ENCODE data around the gene C11orf16. TPM values are rescaled to one million over a fixed set of nuclear protein-coding genes. Genes with fewer than 3 reads are reported as not detected.

C11orf16 gene
- total RNA-seq, 1 experiment from 2014 or later = not detected

DNA sequence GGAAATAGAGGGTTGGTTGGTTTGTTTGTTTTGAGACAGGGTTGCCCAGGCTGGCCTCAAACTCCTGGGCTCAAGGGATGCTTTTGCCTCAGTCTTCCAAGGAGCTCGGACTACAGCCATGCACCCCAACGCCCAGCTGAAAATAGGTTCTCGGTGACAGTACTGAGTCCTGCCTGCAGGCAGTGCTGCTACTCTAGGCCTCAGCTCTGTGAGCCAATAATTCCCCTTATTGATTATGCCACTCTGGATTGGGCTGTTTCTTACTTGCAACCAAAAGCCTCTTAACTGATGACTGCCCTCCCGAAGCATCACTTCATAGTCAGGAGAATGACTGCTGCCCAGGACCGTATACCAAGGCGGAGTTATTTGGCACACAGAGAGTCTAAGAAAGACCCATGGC is 1.2 kb upstream of the C11orf16 start:
- H3K9me3 Mint-ChIP-seq (ENCODE audit: low read depth, unreplicated experiment) = no peaks in the 10 kb centered on the region

DNA sequence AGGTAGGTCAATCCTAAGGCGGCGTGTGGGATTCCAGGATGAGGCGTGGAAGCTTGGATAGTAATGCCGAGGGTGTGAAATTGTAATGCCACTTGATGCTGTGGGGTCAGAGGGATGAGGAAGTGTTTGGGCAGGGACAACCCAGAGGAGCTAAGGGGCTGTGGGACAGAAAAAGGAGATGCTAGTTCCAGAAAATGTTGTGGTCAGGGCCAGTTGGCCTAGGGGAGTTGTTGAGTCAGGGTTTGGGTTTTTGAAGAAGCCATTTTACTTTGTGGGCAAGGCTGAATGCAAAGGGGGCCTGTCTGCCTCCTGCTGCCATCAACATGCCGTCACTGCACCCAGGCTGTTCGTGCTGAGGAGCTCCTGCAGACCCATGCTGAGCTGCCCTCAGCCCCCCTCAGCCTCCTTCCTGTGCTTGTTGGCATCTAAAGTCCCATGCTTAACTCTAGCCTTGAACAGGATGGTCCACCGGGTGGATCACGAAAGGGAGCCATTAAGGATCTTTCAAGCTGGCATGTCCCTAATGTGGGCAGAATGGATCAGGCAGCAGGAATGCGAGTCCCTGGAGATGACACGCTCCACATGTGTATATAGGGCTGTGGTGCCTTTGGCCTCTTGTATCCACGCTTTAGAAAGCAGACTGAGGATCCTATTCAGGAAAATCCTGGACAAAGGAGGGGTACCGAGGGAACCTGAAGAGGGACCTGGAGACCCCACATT is 2.1 kb downstream of the C11orf16 start:
- no peak for DNase-seq
- CTCF ChIA-PET = interaction anchor here (0.5 kb wide), 1 partner anchor 567 kb away, joined by 4 read pairs; no protein-coding TSS in a partner anchor
- H3K9me3 Mint-ChIP-seq (ENCODE audit: low read depth, unreplicated experiment) = no peaks in the 10 kb centered on the region
- H3K27ac Mint-ChIP-seq (ENCODE audit: unreplicated experiment) = no peak overlapping the region
- BruUV-seq (replicated peaks) = no TSS peak
- TF ChIP-seq, protein P1, sequence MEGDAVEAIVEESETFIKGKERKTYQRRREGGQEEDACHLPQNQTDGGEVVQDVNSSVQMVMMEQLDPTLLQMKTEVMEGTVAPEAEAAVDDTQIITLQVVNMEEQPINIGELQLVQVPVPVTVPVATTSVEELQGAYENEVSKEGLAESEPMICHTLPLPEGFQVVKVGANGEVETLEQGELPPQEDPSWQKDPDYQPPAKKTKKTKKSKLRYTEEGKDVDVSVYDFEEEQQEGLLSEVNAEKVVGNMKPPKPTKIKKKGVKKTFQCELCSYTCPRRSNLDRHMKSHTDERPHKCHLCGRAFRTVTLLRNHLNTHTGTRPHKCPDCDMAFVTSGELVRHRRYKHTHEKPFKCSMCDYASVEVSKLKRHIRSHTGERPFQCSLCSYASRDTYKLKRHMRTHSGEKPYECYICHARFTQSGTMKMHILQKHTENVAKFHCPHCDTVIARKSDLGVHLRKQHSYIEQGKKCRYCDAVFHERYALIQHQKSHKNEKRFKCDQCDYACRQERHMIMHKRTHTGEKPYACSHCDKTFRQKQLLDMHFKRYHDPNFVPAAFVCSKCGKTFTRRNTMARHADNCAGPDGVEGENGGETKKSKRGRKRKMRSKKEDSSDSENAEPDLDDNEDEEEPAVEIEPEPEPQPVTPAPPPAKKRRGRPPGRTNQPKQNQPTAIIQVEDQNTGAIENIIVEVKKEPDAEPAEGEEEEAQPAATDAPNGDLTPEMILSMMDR (IDR thresholded peaks at IDR 0.05; ENCODE audit: unreplicated experiment) = no peak
- peaks cover 18% of the 10 kb centered on the region for H3K27me3 Mint-ChIP-seq (ENCODE audit: unreplicated experiment)
- H3K4me1 Mint-ChIP-seq (ENCODE audit: low read depth, unreplicated experiment) = peaks cover 16% of the 10 kb centered on the region
- H3K4me3 Mint-ChIP-seq (ENCODE audit: low read depth, unreplicated experiment) = no peak overlapping the region
- intact Hi-C loops (cut with micrococcal nuclease; ENCODE audit: unreplicated experiment) = no loop called here
- H3K36me3 Mint-ChIP-seq (ENCODE audit: insufficient read depth, unreplicated experiment) = no peaks in the 10 kb centered on the region

More for the DNA sequence above, 1.2 kb upstream of the C11orf16 start:
- no peak for DNase-seq
- no TSS peak for BruUV-seq (replicated peaks)
- H3K4me3 Mint-ChIP-seq (ENCODE audit: low read depth, unreplicated experiment) = no peak overlapping the region
- H3K36me3 Mint-ChIP-seq (ENCODE audit: insufficient read depth, unreplicated experiment) = no peaks in the 10 kb centered on the region
- intact Hi-C loops (cut with micrococcal nuclease; ENCODE audit: unreplicated experiment) = no loop called here
- peaks cover 17% of the 10 kb centered on the region for H3K4me1 Mint-ChIP-seq (ENCODE audit: low read depth, unreplicated experiment)
- peaks cover 19% of the 10 kb centered on the region for H3K27me3 Mint-ChIP-seq (ENCODE audit: unreplicated experiment)
- TF ChIP-seq, protein P1 (IDR thresholded peaks at IDR 0.05; ENCODE audit: unreplicated experiment) = no peak
- H3K27ac Mint-ChIP-seq (ENCODE audit: unreplicated experiment) = no peak overlapping the region
- CTCF ChIA-PET = no interaction called here

DNA sequence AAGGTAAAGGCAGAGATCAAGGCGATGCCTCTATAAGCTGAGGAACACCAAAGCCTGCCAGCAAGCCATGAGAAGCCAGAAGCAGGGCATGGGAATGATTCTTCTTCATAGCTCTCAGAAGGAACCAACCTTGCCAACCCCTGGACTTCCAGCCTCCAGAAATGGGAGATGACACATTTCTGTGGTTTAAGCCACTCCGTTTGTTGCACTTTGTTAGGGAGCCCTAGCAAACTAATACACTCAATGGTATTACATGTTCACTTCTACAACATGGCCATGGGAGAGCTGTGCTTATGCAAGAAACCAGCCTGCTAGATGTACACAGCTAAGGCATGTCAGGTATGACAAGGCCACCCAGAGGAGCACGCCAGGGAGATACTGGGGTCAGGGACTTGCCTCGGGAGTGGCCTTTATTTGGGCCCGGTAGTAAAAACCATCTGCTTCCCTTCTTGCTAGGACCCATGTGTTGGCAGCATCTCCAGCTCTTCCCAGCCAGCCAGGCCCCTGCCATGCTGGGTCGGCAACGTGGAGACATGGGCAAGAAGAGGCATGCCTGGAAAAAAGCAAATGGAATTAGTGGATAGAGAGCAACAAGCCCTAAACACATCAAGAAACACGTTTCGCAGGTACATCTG is 3.6 kb downstream of the C11orf16 start:
- H3K27me3 Mint-ChIP-seq (ENCODE audit: unreplicated experiment) = peaks cover 11% of the 10 kb centered on the region
- CTCF ChIA-PET = no interaction called here
- no peaks in the 10 kb centered on the region for H3K9me3 Mint-ChIP-seq (ENCODE audit: low read depth, unreplicated experiment)
- intact Hi-C loops (cut with micrococcal nuclease; ENCODE audit: unreplicated experiment) = no loop called here
- H3K27ac Mint-ChIP-seq (ENCODE audit: unreplicated experiment) = no peak overlapping the region
- no peaks in the 10 kb centered on the region for H3K36me3 Mint-ChIP-seq (ENCODE audit: insufficient read depth, unreplicated experiment)
- no TSS peak for BruUV-seq (replicated peaks)
- no peak for DNase-seq
- no peak overlapping the region for H3K4me3 Mint-ChIP-seq (ENCODE audit: low read depth, unreplicated experiment)
- TF ChIP-seq, protein P1 (IDR thresholded peaks at IDR 0.05; ENCODE audit: unreplicated experiment) = no peak
- peaks cover under 1% of the 10 kb centered on the region for H3K4me1 Mint-ChIP-seq (ENCODE audit: low read depth, unreplicated experiment)

DNA sequence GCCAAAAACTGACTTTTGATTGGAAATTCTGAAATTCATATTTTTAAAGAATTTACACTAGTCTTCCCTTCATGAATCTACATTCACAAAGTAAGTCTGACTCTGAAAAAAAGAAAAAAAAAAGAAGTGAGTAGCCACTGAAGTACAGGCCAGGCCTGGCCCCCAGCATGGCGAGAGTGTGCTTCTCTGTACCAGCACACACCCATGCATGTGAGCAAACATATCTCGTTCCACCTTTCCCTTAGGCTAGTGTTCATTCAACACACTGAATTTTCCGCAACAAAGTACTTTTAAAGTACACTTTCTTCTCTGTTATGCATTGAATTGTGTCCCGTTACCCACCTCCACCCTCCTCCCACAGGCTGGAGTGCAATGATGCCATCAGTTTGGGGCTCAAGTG is 4.5 kb downstream of the C11orf16 start:
- no TSS peak for BruUV-seq (replicated peaks)
- H3K27me3 Mint-ChIP-seq (ENCODE audit: unreplicated experiment) = peaks cover 11% of the 10 kb centered on the region
- DNase-seq = no peak
- CTCF ChIA-PET = no interaction called here
- no peak overlapping the region for H3K27ac Mint-ChIP-seq (ENCODE audit: unreplicated experiment)
- no peaks in the 10 kb centered on the region for H3K4me1 Mint-ChIP-seq (ENCODE audit: low read depth, unreplicated experiment)
- intact Hi-C loops (cut with micrococcal nuclease; ENCODE audit: unreplicated experiment) = no loop called here
- H3K4me3 Mint-ChIP-seq (ENCODE audit: low read depth, unreplicated experiment) = no peak overlapping the region
- H3K36me3 Mint-ChIP-seq (ENCODE audit: insufficient read depth, unreplicated experiment) = no peaks in the 10 kb centered on the region
- TF ChIP-seq, protein P1 (IDR thresholded peaks at IDR 0.05; ENCODE audit: unreplicated experiment) = no peak
- H3K9me3 Mint-ChIP-seq (ENCODE audit: low read depth, unreplicated experiment) = no peaks in the 10 kb centered on the region

Measured in Calu3 (cell line).